ENCODE results near the gene NLRP13. TPM values are rescaled to one million over a fixed set of nuclear protein-coding genes. Genes with fewer than 3 reads are reported as not detected.

Gene NLRP13
- total RNA-seq, 2 experiments from 2014 or later = not detected

DNA sequence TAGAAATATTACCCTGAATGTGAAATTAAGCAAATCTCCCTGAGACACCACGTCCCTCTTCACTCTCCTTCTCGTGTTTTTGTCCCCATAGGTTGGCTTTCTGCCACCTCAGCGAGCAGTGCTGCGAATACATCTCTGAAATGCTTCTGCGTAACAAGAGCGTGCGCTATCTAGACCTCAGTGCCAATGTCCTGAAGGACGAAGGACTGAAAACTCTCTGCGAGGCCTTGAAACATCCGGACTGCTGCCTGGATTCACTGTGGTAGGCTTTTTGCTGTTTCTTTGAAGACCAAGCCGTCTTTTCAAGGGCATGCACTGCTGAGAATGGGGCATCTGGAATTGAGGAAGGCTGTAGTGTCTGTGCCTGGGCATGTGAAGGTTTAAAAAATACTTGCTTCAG lies 61.4 kb downstream of the NLRP13 start:
- Mint-ChIP-seq H3K4me3 (no peak overlapping the region), H3K27ac (no peak overlapping the region), H3K27me3 (peaks cover 6% of the 10 kb centered on the region), H3K4me1 (ENCODE audit: low read depth) (no peaks in the 10 kb centered on the region), H3K9me3 (peaks cover 14% of the 10 kb centered on the region), H3K36me3 (ENCODE audit: low read depth) (no peaks in the 10 kb centered on the region)
- no peaks in the 10 kb centered on the region for H3K4me1 ChIP-seq (ENCODE audit: insufficient read depth, low read length)
- intact Hi-C loops (cut with DNase I, micrococcal nuclease) = no loop called here
- ATAC-seq (ENCODE audit: poor library complexity) = no peak
- H3K4me3 ChIP-seq (ENCODE audit: low read length) = no peak overlapping the region
- no peaks in the 10 kb centered on the region for H3K36me3 ChIP-seq (ENCODE audit: insufficient read depth, low read length)
- CTCF ChIA-PET = no interaction called here
- H3K27me3 ChIP-seq (ENCODE audit: control insufficient read depth in 1 of 2, insufficient read depth in 2 of 2, low read length in 2 of 2) = no peaks in the 10 kb centered on the region
- peaks cover 5 to 17% of the 10 kb centered on the region in 2 experiments for H3K9me3 ChIP-seq (ENCODE audit: control insufficient read depth in 1 of 2, insufficient read depth in 1 of 2, low read length in 2 of 2)
- no peak for DNase-seq
- TF ChIP-seq, protein P1, sequence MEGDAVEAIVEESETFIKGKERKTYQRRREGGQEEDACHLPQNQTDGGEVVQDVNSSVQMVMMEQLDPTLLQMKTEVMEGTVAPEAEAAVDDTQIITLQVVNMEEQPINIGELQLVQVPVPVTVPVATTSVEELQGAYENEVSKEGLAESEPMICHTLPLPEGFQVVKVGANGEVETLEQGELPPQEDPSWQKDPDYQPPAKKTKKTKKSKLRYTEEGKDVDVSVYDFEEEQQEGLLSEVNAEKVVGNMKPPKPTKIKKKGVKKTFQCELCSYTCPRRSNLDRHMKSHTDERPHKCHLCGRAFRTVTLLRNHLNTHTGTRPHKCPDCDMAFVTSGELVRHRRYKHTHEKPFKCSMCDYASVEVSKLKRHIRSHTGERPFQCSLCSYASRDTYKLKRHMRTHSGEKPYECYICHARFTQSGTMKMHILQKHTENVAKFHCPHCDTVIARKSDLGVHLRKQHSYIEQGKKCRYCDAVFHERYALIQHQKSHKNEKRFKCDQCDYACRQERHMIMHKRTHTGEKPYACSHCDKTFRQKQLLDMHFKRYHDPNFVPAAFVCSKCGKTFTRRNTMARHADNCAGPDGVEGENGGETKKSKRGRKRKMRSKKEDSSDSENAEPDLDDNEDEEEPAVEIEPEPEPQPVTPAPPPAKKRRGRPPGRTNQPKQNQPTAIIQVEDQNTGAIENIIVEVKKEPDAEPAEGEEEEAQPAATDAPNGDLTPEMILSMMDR (IDR thresholded peaks at IDR 0.05) = no peak
- POLR2A ChIA-PET = no interaction called here
- no peak overlapping the region for H3K27ac ChIP-seq (ENCODE audit: low read depth in 1 of 2, low read length in 2 of 2)

DNA sequence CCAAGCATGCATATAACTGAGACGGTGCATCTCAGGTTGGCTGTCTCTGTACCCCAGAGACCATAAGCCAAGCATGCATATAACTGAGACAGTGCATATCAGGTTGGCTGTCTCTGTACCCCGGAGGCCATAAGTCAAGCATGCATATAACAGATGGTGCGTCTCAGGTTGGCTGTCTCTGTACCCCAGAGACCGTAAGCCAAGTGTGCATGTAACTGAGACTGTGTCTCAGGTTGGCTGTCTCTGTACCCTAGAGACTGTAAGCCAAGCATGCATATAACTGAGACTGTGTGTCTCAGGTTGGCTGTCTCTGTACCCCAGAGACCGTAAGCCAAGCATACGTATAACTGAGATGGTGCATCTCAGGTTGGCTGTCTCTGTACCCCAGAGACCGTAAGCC lies 65.0 kb downstream of the NLRP13 start:
- H3K36me3 ChIP-seq (ENCODE audit: insufficient read depth, low read length) = no peaks in the 10 kb centered on the region
- no peaks in the 10 kb centered on the region for H3K4me1 ChIP-seq (ENCODE audit: insufficient read depth, low read length)
- Mint-ChIP-seq H3K9me3 (peaks cover 11% of the 10 kb centered on the region), H3K27me3 (peaks cover 6% of the 10 kb centered on the region), H3K36me3 (ENCODE audit: low read depth) (no peaks in the 10 kb centered on the region), H3K4me1 (ENCODE audit: low read depth) (no peaks in the 10 kb centered on the region), H3K4me3 (no peak overlapping the region), H3K27ac (no peak overlapping the region)
- ChIA-PET POLR2A (no interaction called here), CTCF (no interaction called here)
- TF ChIP-seq, protein P1 (IDR thresholded peaks at IDR 0.05) = no peak
- H3K9me3 ChIP-seq (ENCODE audit: control insufficient read depth in 1 of 2, insufficient read depth in 1 of 2, low read length in 2 of 2) = peaks cover 5 to 14% of the 10 kb centered on the region in 2 experiments
- H3K27me3 ChIP-seq (ENCODE audit: control insufficient read depth in 1 of 2, insufficient read depth in 2 of 2, low read length in 2 of 2) = no peaks in the 10 kb centered on the region
- no peak overlapping the region for H3K27ac ChIP-seq (ENCODE audit: low read depth in 1 of 2, low read length in 2 of 2)
- intact Hi-C loops (cut with DNase I, micrococcal nuclease) = no loop called here
- ATAC-seq (ENCODE audit: poor library complexity) (no peak), DNase-seq (no peak)
- no peak overlapping the region for H3K4me3 ChIP-seq (ENCODE audit: low read length)

DNA sequence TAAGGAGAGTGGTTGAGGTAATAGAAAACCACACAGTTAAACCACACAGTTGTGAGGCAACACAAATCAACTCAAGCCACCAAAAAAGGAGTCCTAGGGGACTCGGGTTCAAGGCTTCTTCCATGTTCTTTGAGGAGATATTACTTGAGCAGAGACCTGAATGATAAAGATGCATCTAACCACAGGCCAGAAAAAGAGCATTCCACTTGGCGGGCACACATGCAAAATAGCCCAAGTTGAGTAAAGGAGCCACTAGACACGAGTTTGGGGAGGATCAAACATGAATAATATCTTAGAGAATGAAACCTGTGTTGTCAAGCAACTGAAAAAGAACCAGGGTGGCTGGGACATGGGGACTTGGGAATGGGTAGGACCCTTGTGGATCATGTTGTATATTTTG lies 65.6 kb downstream of the NLRP13 start:
- no peak overlapping the region for H3K27ac ChIP-seq (ENCODE audit: low read depth in 1 of 2, low read length in 2 of 2)
- CTCF ChIA-PET = no interaction called here
- H3K27me3 Mint-ChIP-seq = peaks cover 6% of the 10 kb centered on the region
- H3K27me3 ChIP-seq (ENCODE audit: control insufficient read depth in 1 of 2, insufficient read depth in 2 of 2, low read length in 2 of 2) = no peaks in the 10 kb centered on the region
- no peaks in the 10 kb centered on the region for H3K4me1 Mint-ChIP-seq (ENCODE audit: low read depth)
- TF ChIP-seq, protein P1 (IDR thresholded peaks at IDR 0.05) = no peak
- peaks cover 3 to 8% of the 10 kb centered on the region in 2 experiments for H3K9me3 ChIP-seq (ENCODE audit: control insufficient read depth in 1 of 2, insufficient read depth in 1 of 2, low read length in 2 of 2)
- H3K4me3 ChIP-seq (ENCODE audit: low read length) = no peak overlapping the region
- no peaks in the 10 kb centered on the region for H3K4me1 ChIP-seq (ENCODE audit: insufficient read depth, low read length)
- peaks cover 11% of the 10 kb centered on the region for H3K9me3 Mint-ChIP-seq
- no peaks in the 10 kb centered on the region for H3K36me3 Mint-ChIP-seq (ENCODE audit: low read depth)
- H3K36me3 ChIP-seq (ENCODE audit: insufficient read depth, low read length) = no peaks in the 10 kb centered on the region
- no peak overlapping the region for H3K4me3 Mint-ChIP-seq
- intact Hi-C loops (cut with DNase I, micrococcal nuclease) = no loop called here
- POLR2A ChIA-PET = no interaction called here
- no peak for DNase-seq
- ATAC-seq (ENCODE audit: poor library complexity) = no peak
- no peak overlapping the region for H3K27ac Mint-ChIP-seq
